Small intestine (tissue), 7 donors: Measurements from ENCODE around the gene PEX26. TPM values are rescaled to one million over a fixed set of nuclear protein-coding genes. Genes with fewer than 3 reads are reported as not detected.
A peak's percentile ranks its signal among the peaks of the same experiment; 100 is the strongest.

Source experiments
- DNase-seq, 2 donors: peaks; one replicate each; pipeline versions ENCODE4 v3.0.0 to v3.0.0-alpha.2; 2013
- FAIRE-seq: peaks from 2 replicates; lab custom pipeline; 2012; peaks lifted over from hg19 to GRCh38; lab: Jason Lieb, UNC
- H3K27ac ChIP-seq, 3 donors: one replicate each; pipeline ENCODE4 v1.5.1; 2013; ENCODE audit warnings: low read length in 2 of 3, mild to moderate bottlenecking in 2 of 3, control low read depth in 1 of 3, inconsistent platforms in 1 of 3, low read depth in 1 of 3, moderate library complexity in 1 of 3
- H3K27me3 ChIP-seq, 3 donors: one replicate each; pipeline ENCODE4 v1.6.1; 2013; ENCODE audit warnings: low read length in 3 of 3, inconsistent platforms in 1 of 3; ENCODE audit not compliant: control insufficient read depth in 3 of 3, insufficient read depth in 3 of 3
- H3K36me3 ChIP-seq, 3 donors: one replicate each; pipeline ENCODE4 v1.6.1; 2013; ENCODE audit warnings: low read length in 3 of 3, inconsistent platforms in 1 of 3, low read depth in 1 of 3, mild to moderate bottlenecking in 1 of 3, moderate library complexity in 1 of 3; ENCODE audit not compliant: control insufficient read depth in 3 of 3, insufficient read depth in 2 of 3
- H3K4me1 ChIP-seq, 3 donors: one replicate each; pipeline ENCODE4 v1.6.1; 2013; ENCODE audit warnings: low read length in 2 of 3, inconsistent platforms in 1 of 3, low read depth in 1 of 3, mild to moderate bottlenecking in 1 of 3, moderate library complexity in 1 of 3; ENCODE audit not compliant: control insufficient read depth in 3 of 3, insufficient read depth in 2 of 3
- H3K4me3 ChIP-seq, 3 donors: one replicate each; pipeline ENCODE4 v1.5.1; 2013; ENCODE audit warnings: low read length in 3 of 3, control low read depth in 1 of 3, inconsistent platforms in 1 of 3, low read depth in 1 of 3, mild to moderate bottlenecking in 1 of 3, moderate library complexity in 1 of 3
- H3K9me3 ChIP-seq, 2 donors: one replicate each; pipeline ENCODE4 v1.6.1; 2013; ENCODE audit warnings: low read depth in 1 of 2, low read length in 1 of 2; ENCODE audit not compliant: control insufficient read depth in 2 of 2, insufficient read depth in 1 of 2
- WGBS, 3 donors: extraction: QIAGEN DNeasy Blood & Tissue Kit; methylation state at CpG; one replicate each; pipeline ENCODE4 v1.1.7; 2013; 5-methylcytosine and 5-hydroxymethylcytosine counted together
- polyA plus RNA-seq, 4 donors: library from polyadenylated mRNA; stranded (reverse) in 3 of 4; unstranded in 1 of 4; fragments of 200-250 nt in 3 of 4; fragments of 120-200 nt in 1 of 4; gene quantifications; one replicate each; pipeline versions ENCODE4 v1.2.1 to v1.2.3, GENCODE V29; 2013
- donor health status: healthy with polysubstance abuse.
- donor health status: control.
- donor health status: control.
- donor health status: Bipolar disorder and iron deficiency.
- donor health status: healthy.

PEX26 gene
- polyA plus RNA-seq, 4 donors: 23.2 to 48.0 (median 31.4) TPM

GRCh38 chr22:18088825-18089568 is 11.2 kb downstream of the PEX26 start:
- Histone ChIP-seq H3K36me3 (peaks cover under 1 to 65% (median 9%) of the 10 kb centered on the region in 3 donors), H3K9me3 (no peaks in the 10 kb centered on the region), H3K4me1 (peaks cover 3 to 46% (median 3%) of the 10 kb centered on the region in 3 donors), H3K27ac (peak overlapping the region; percentile 41 to 68 (median 52)), H3K4me3 (no peak overlapping the region), H3K27me3 (no peaks in the 10 kb centered on the region)
- DNase-seq: no peak
- WGBS, 3 donors: 66 to 79% (median 76%) methylated on average over 11 of the region's 11 CpGs
- FAIRE-seq: no peak

DNA sequence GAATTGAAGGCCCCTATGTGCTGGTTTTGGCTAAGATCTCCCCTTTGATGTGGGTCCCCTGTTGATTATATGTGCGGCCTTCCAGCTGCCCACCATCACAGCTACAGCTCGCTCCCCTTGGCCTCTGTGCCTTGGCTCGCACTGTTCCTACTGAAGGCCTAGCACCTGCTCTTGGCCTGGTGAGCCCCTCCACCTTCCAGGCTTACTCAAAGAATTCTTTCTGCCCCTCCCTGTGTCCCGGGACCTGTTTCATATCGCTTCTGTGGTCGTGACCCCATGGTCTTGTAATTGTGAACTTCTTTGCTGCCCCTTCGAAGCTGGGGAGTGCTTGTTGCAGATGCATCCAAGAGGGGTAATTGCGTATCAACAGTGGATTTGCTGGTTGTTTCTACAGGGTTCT is 12.5 kb downstream of the PEX26 start:
- no peak for FAIRE-seq

DNA sequence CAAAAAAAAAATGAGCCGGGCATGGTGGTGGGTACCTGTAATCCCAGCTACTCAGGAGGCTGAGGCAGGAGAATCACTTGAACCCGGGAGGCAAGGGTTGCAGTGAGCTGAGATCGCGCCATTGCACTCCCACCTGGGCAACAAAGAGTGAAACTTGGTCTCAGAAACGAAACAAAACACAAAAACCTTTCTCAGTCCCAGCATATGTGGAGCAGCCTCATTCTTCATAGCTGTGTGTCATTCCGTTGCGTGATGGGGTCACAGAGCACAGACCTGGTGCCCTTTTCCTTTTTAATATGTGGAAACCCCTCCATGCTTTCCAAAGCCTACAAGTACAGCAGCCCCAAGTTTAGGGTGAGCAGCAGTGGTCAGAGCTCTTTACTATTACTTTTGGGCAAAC is 13.7 kb downstream of the PEX26 start:
- no peak for DNase-seq
- Histone ChIP-seq H3K36me3 (peaks cover 0 to 49% (median 3%) of the 10 kb centered on the region in 3 donors), H3K27me3 (no peaks in the 10 kb centered on the region), H3K27ac (peak overlapping the region; percentile 85 to 97 (median 96)), H3K4me1 (peaks cover 7 to 40% (median 8%) of the 10 kb centered on the region in 3 donors), H3K4me3 (peak overlapping the region in 1 of 3 donors; percentile 10), H3K9me3 (no peaks in the 10 kb centered on the region)
- 23 to 50% (median 29%) methylated on average over 7 of the region's 7 CpGs for WGBS, 3 donors
- FAIRE-seq: no peak

More for the DNA sequence above, 12.5 kb downstream of the PEX26 start:
- DNase-seq: no peak
- Histone ChIP-seq H3K4me3 (no peak overlapping the region), H3K36me3 (peaks cover 0 to 56% (median 4%) of the 10 kb centered on the region in 3 donors), H3K27me3 (no peaks in the 10 kb centered on the region), H3K4me1 (peaks cover 7 to 46% (median 8%) of the 10 kb centered on the region in 3 donors), H3K27ac (peak overlapping the region in 2 of 3 donors; percentile 27 to 46), H3K9me3 (no peaks in the 10 kb centered on the region)
- WGBS, 3 donors: 94 to 95% (median 95%) methylated on average over 8 of the region's 8 CpGs

GRCh38 chr22:18091916-18092526 is 14.2 kb downstream of the PEX26 start:
- no peak for FAIRE-seq
- Histone ChIP-seq H3K27ac (peak overlapping the region; percentile 85 to 97 (median 96)), H3K4me1 (peaks cover 7 to 40% (median 8%) of the 10 kb centered on the region in 3 donors), H3K4me3 (peak overlapping the region in 1 of 3 donors; percentile 10), H3K9me3 (no peaks in the 10 kb centered on the region), H3K27me3 (no peaks in the 10 kb centered on the region), H3K36me3 (peaks cover 0 to 49% (median 3%) of the 10 kb centered on the region in 3 donors)
- WGBS, 3 donors: 6 to 25% (median 18%) methylated on average over 20 to 22 of the region's 22 CpGs
- peak; percentile 94 to 95 for DNase-seq

DNA sequence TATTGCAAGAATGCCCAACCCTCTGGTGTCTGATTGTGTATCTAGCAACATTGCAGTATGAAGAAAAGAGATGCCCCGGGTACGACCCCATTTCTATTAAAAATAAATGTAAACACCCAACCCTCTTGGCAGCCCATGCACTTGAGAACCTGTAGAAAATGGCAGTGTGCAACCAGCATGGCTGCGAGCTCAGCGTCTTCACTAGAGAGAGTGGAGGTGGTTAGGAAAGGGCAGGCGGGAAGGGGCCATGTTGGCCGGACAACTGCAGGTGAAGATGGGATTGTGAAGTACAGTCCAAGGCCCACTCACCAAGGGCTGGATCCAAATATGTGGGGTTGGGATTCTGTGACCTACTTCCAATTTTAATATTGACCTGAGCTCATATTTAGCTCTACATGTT is 15.9 kb downstream of the PEX26 start:
- FAIRE-seq (no peak), DNase-seq (no peak)
- Histone ChIP-seq H3K9me3 (no peaks in the 10 kb centered on the region), H3K27me3 (no peaks in the 10 kb centered on the region), H3K36me3 (peaks cover 0 to 37% (median 3%) of the 10 kb centered on the region in 3 donors), H3K4me1 (peaks cover 7 to 27% (median 8%) of the 10 kb centered on the region in 3 donors), H3K4me3 (no peak overlapping the region), H3K27ac (no peak overlapping the region)
- WGBS, 3 donors: 94 to 96% (median 96%) methylated on average over 6 of the region's 6 CpGs

GRCh38 chr22:18095101-18095805 is 17.5 kb downstream of the PEX26 start:
- Histone ChIP-seq H3K27ac (peak overlapping the region in 2 of 3 donors; percentile 34 to 38), H3K9me3 (no peaks in the 10 kb centered on the region), H3K4me3 (no peak overlapping the region), H3K27me3 (no peaks in the 10 kb centered on the region), H3K4me1 (peaks cover 5 to 21% (median 8%) of the 10 kb centered on the region in 3 donors), H3K36me3 (peaks cover 2 to 22% (median 2%) of the 10 kb centered on the region in 3 donors)
- DNase-seq (peak in 1 of 2 donors; percentile 74), FAIRE-seq (no peak)
- 61 to 72% (median 71%) methylated on average over 8 of the region's 8 CpGs for WGBS, 3 donors

- DNase-seq (no peak), FAIRE-seq (no peak)
- Histone ChIP-seq H3K9me3 (no peaks in the 10 kb centered on the region), H3K4me1 (peaks cover 5 to 12% (median 5%) of the 10 kb centered on the region in 3 donors), H3K36me3 (peaks cover 0 to 16% (median 4%) of the 10 kb centered on the region in 3 donors), H3K27me3 (no peaks in the 10 kb centered on the region), H3K4me3 (no peak overlapping the region), H3K27ac (no peak overlapping the region)
- WGBS, 3 donors: 50 to 88% (median 78%) methylated on average over 3 of the region's 3 CpGs
Measured at GRCh38 chr22:18096823-18097222, 19.0 kb downstream of the PEX26 start.

DNA sequence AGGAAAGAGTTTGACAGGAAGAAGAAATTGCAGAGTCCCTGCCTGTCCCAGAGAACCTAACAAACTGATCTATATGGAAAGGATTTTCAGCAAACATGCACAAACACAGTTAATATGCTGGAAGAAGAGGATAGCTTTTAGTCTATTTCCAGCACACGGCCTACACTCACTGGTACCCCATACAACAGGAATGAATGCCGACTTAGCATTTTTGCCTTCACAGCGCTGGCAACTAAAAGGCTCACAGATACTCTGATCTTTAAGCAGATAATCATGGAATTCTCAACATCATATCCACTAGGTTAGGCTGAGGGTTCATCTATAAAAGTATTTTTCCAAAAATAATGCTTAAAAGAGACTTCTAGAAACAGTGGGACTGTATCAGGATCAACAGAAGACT is 23.0 kb downstream of the PEX26 start:
- H3K4me3 ChIP-seq: no peak overlapping the region
- no peak for FAIRE-seq
- WGBS, 3 donors: 94% methylated on average over 3 of the region's 3 CpGs
- H3K27me3 ChIP-seq: no peaks in the 10 kb centered on the region
- no peaks in the 10 kb centered on the region for H3K9me3 ChIP-seq
- H3K4me1 ChIP-seq: no peaks in the 10 kb centered on the region
- H3K27ac ChIP-seq: no peak overlapping the region
- peaks cover 0 to 18% (median 4%) of the 10 kb centered on the region in 3 donors for H3K36me3 ChIP-seq
- no peak for DNase-seq
